Prostate gland (tissue), 2 donors: Measurements from ENCODE around the gene AIFM1. TPM values are rescaled to one million over a fixed set of nuclear protein-coding genes. Genes with fewer than 3 reads are reported as not detected.

ENCODE experiments used
- DNase-seq: peaks from one replicate; pipeline ENCODE4 v3.0.0-alpha.2; 2019; ENCODE audit warnings: low spot score
- H3K27ac ChIP-seq, 2 donors: fragments of 200-600 bp; sonication (generic); 2 replicates each; pipeline ENCODE4 v1.5.1; 2017 to 2019
- H3K27me3 ChIP-seq: fragments of 200-600 bp; sonication (generic); replicated peaks from 2 replicates; pipeline ENCODE4 v1.5.1; 2019; ENCODE audit not compliant: insufficient read depth
- H3K36me3 ChIP-seq, 2 donors: fragments of 200-600 bp; sonication (generic); 1 replicate in 1 of 2; 2 replicates in 1 of 2; pipeline versions ENCODE4 v1.5.1 to v1.8.1; 2017 to 2019
- H3K4me1 ChIP-seq: fragments of 200-600 bp; sonication (generic); replicated peaks from 2 replicates; pipeline ENCODE4 v1.5.1; 2019
- H3K4me3 ChIP-seq, 2 donors: fragments of 200-600 bp; sonication (generic); 2 replicates each; pipeline ENCODE4 v1.5.1; 2017 to 2019
- H3K9me3 ChIP-seq: fragments of 200-600 bp; sonication (generic); 2 replicates; pipeline ENCODE4 v1.5.1; 2017
- CTCF ChIP-seq, 4 experiments: fragments of 200-600 bp in 2 of 4; fragments of 450-650 bp in 2 of 4; sonication (generic) in 2 of 4; IDR thresholded peaks; 1 replicate in 3 of 4; 2 replicates in 1 of 4; pipeline ENCODE4 v1.5.1; 2016 to 2019; ENCODE audit warnings: antibody characterized with exemption in 4 of 4, mild to moderate bottlenecking in 2 of 4, moderate library complexity in 2 of 4
- POLR2A ChIP-seq: fragments of 450-650 bp; IDR thresholded peaks from one replicate; pipeline ENCODE4 v1.6.1; 2016; ENCODE audit warnings: antibody characterized with exemption, mild to moderate bottlenecking
- POLR2AphosphoS5 ChIP-seq: sonication (generic); formaldehyde crosslinking; IDR thresholded peaks from one replicate; pipeline ENCODE4 v1.6.1; 2017; ENCODE audit warnings: antibody characterized with exemption
- WGBS: methylation state at CpG from one replicate; pipeline ENCODE4 v1.1.5; 2018; 5-methylcytosine and 5-hydroxymethylcytosine counted together
- intact Hi-C: fragments of 100-400 bp; cut with DNase I; formaldehyde crosslinking; loops from one replicate; pipeline ENCODE4 v1.14.2; 2022
- total RNA-seq, 2 donors: library from RNA; depleted of rRNA; stranded (reverse); fragments of >200 nt; gene quantifications; one replicate each; pipeline ENCODE4 v1.1.0, GENCODE V29; 2016

Gene AIFM1
- 10 to 100 TPM; 21.8 to 32.2 TPM for total RNA-seq

GRCh38 chrX:130165703-130166502, at the start of gene AIFM1:
Gene AIFM1, minus strand, starts transcription at chrX:130165841. Its CDS starts 185 bp downstream, at chrX:130165656.
- TF ChIP-seq CTCF (IDR thresholded peaks at IDR 0.05) (no peak), POLR2A (peak; percentile 59), POLR2AphosphoS5 (peak; percentile 74)
- WGBS = under 1% methylated on average over 18 of the region's 50 CpGs
- Histone ChIP-seq H3K27me3 (no peaks in the 10 kb centered on the region), H3K9me3 (no peaks in the 10 kb centered on the region), H3K36me3 (no peaks in the 10 kb centered on the region), H3K27ac (peak within 1 kb of the TSS; percentile 78 to 84), H3K4me1 (no peaks in the 10 kb centered on the region), H3K4me3 (peak within 1 kb of the TSS; percentile 42 to 48)
- intact Hi-C loops = loop anchor here (5.0 kb wide), 1 partner anchor 54 kb away; the partner anchor contains the start of gene ELF4
- peak; percentile 75 for DNase-seq

- TF ChIP-seq POLR2AphosphoS5 (no peak), POLR2A (no peak)
- H3K4me3 ChIP-seq = no peak overlapping the region
- no peak overlapping the region for H3K27ac ChIP-seq
- H3K27me3 ChIP-seq = no peaks in the 10 kb centered on the region
- intact Hi-C loops = no loop called here
- no peaks in the 10 kb centered on the region for H3K4me1 ChIP-seq
- no peaks in the 10 kb centered on the region for H3K36me3 ChIP-seq
- no peak for DNase-seq
- H3K9me3 ChIP-seq = no peaks in the 10 kb centered on the region
- 92% methylated on average over 2 of the region's 2 CpGs for WGBS
Observed at GRCh38 chrX:130213376-130213775, 47.7 kb upstream of the AIFM1 start.

GRCh38 chrX:130212371-130212770, 46.7 kb upstream of the AIFM1 start:
- H3K4me3 ChIP-seq = no peak overlapping the region
- intact Hi-C loops = no loop called here
- no peak for TF ChIP-seq POLR2A
- TF ChIP-seq CTCF (IDR thresholded peaks at IDR 0.05) = no peak
- no peak for TF ChIP-seq POLR2AphosphoS5
- H3K4me1 ChIP-seq = no peaks in the 10 kb centered on the region
- no peaks in the 10 kb centered on the region for H3K27me3 ChIP-seq
- no peaks in the 10 kb centered on the region for H3K9me3 ChIP-seq
- WGBS = 100% methylated on average over 1 of the region's 1 CpG
- no peak overlapping the region for H3K27ac ChIP-seq
- no peak for DNase-seq
- no peaks in the 10 kb centered on the region for H3K36me3 ChIP-seq

GRCh38 chrX:130211415-130212186, 46.0 kb upstream of the AIFM1 start:
- Histone ChIP-seq H3K27me3 (no peaks in the 10 kb centered on the region), H3K27ac (no peak overlapping the region), H3K4me1 (no peaks in the 10 kb centered on the region), H3K36me3 (no peaks in the 10 kb centered on the region), H3K4me3 (no peak overlapping the region), H3K9me3 (no peaks in the 10 kb centered on the region)
- intact Hi-C loops = no loop called here
- no peak for DNase-seq
- TF ChIP-seq CTCF (IDR thresholded peaks at IDR 0.05) (no peak), POLR2A (no peak)
- WGBS = 94% methylated on average over 4 of the region's 4 CpGs

GRCh38 chrX:130204647-130205046, 39.0 kb upstream of the AIFM1 start:
- Histone ChIP-seq H3K9me3 (no peaks in the 10 kb centered on the region), H3K27ac (no peak overlapping the region), H3K4me3 (no peak overlapping the region), H3K4me1 (no peaks in the 10 kb centered on the region), H3K36me3 (no peaks in the 10 kb centered on the region), H3K27me3 (no peaks in the 10 kb centered on the region)
- DNase-seq = no peak
- TF ChIP-seq POLR2A = no peak
- intact Hi-C loops = no loop called here
- WGBS = 100% methylated on average over 1 of the region's 1 CpG
